Subcutaneous adipose tissue (tissue), 4 donors: ENCODE data around the gene ALDH7A1. TPM values are rescaled to one million over a fixed set of nuclear protein-coding genes. Genes with fewer than 3 reads are reported as not detected.

Experiments used
- CTCF ChIP-seq: fragments of 450-650 bp; IDR thresholded peaks from one replicate; pipeline ENCODE4 v1.5.1; 2016; ENCODE audit warnings: low read depth, mild to moderate bottlenecking, control low read depth, antibody characterized with exemption, moderate library complexity
- total RNA-seq, 4 donors: library from RNA; depleted of rRNA; stranded (reverse); fragments of >200 nt; gene quantifications; one replicate each; pipeline ENCODE4 v1.1.0, GENCODE V29; 2016

ALDH7A1 gene
- total RNA-seq, 4 donors from 2014 or later = 20.2 to 35.8 (median 27.6) TPM

GRCh38 chr5:126628102-126628501 is 33.1 kb upstream of the ALDH7A1 start:
- TF ChIP-seq CTCF = no peak

- no peak for TF ChIP-seq CTCF
Observed at GRCh38 chr5:126624534-126624933, 29.5 kb upstream of the ALDH7A1 start.

- no peak for TF ChIP-seq CTCF
Observed at GRCh38 chr5:126619781-126620180, 24.8 kb upstream of the ALDH7A1 start.

- TF ChIP-seq CTCF = no peak
Observed at GRCh38 chr5:126615286-126615685, 20.3 kb upstream of the ALDH7A1 start.

GRCh38 chr5:126613941-126614592 is 19.0 kb upstream of the ALDH7A1 start:
- no peak for TF ChIP-seq CTCF

- TF ChIP-seq CTCF = no peak
Observed at GRCh38 chr5:126610616-126611015, 15.6 kb upstream of the ALDH7A1 start.

- TF ChIP-seq CTCF = no peak
Observed at GRCh38 chr5:126610160-126610559, 15.1 kb upstream of the ALDH7A1 start.
